Activated T-helper 9 cell treated with anti-CD3 and anti-CD28 coated beads, Interleukin-2, amount 50 U/mL, for 16 hours (primary cell): ENCODE results near the gene MGLL.

Experiments
- DNase-seq: peaks from one replicate; pipeline ENCODE4 v3.0.0-alpha.2; 2020; ENCODE audit warnings: low read depth

The MGLL gene

DNA sequence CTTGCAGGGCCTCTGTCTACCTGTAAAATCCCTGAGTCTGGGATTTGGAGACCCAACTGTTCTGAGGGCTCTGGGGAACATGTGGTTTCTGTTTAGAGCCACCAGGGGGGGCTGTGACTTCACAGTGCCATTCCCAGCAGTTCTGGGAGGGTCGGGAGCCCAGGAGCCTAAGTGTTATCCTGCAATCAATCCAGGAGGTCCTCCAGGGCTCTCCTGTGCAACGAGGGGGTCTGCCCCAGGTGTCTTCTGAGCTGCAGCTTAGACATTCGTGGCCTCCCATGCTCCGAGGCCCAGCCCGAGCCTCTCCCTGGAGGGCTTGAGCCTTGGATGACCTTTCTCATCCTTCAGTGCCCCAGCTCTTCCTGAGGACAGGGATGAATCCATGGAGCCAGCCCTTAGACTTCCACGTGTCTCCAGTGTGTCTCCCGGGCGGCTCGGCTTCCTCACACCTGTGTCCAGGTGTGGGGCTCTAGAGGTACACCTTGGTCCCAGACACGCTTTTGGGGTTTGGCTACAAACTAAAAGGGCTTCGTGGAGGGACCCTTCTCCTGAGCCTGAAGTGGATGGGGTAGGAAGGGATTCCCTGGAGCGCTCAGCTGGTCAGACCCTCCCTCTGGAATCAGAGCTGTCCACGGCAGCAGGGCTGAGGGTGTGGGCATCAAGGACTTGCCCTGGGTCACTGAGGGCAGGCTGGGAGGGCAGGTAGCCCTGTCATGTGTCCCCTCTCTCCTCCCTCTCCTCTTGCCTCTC lies 169.9 kb downstream of the MGLL start:
- DNase-seq, result no peak

DNA sequence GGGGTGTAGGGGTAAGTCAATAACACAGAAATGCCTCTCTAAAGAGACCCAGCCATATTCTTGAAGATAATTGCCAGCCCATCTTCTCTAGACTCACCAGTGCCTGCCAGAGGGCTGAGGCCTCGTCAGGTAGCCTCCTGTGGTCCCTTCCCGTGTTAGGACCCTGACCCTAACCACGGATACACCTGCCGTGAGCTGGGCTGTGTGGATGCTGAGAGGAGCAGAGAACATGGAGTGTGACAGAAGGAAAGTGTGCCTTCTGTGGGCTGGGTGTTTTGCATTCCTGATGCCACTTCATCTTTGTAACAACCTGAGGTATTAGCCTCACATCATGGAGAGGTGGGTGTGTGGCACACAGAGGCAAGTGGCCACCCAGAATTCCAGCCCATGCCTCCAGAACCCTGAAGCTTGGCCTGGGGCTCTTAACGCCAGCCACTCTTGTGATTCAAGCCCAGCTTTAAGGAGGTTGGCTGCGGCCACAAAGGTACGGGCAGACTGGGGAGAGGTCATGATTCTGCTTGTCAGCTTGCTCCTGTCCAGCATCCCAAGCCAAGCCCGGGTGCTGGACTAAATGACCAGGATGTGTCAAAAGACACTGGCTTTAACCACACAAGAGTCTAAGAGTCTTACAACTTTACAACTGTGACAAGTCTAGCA lies 170.7 kb downstream of the MGLL start:
- DNase-seq, result no peak

DNA sequence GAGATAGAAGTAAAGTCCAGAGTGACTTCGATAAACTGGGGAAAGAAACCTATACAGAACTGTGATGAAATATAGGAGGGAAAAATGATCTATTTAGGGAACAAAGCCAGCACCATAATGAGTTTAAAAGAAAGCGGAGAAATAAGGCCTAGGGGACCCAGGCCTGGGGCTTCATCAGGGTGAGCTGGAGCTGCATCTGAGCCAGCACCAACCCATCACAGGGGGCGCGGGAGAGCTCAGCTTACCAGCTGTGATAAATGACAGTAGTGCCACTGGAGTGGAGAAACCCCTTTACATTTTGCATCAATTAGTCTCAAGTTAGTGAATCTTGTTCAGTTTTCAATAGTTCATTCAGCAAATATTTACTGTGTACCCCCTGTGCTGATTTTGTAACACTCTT lies 172.1 kb downstream of the MGLL start:
- no peak for DNase-seq

DNA sequence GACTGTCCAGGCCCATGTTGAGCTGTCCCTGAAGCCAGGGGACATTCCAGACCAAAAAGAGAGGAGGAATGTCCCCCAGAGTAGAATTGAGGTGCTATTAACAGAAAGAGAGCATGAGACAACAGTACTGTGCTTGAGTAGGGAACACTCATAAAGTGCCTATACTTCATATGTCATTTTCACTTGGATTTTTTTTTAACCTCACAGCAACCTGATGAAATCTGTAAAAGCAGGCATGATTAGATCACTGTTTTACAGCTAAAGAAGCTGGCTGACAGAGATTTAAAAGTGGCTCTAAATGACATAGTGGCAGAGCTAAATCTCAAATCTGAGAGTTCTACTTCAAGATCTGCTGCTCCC lies 174.5 kb downstream of the MGLL start:
- DNase-seq, result no peak

DNA sequence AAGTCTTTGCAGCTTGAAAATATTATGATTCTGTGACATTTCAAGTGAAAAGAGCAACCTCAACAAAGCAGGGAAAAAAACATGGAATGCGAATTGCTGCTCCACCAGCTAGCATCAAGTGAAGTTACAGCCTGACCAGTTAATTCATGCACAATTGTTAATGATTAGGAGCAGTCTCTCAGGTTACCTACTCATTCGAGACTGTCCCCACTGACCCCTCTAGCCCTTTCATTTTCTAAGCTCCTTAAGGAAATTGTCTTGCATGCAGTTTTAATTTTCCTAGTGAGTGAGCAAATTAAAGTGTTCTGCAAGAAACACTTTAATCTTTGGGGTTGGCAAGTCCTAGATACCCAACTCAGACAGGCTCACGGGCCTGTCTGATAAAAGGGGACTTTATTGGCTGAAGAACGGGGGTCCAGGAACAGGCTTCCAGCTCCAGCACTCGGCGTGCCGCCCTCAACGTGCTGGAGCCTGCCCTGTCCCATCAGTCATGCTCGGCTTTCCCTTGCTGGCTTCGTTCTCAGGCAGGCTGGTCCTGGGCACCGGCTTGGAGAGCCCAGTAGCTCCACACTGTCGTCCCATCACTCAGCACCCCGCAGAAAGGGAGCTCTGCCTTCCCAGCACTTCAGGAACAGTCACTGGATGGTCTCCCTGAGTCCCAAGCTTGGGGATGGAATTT lies 175.0 kb downstream of the MGLL start:
- DNase-seq, result no peak

DNA sequence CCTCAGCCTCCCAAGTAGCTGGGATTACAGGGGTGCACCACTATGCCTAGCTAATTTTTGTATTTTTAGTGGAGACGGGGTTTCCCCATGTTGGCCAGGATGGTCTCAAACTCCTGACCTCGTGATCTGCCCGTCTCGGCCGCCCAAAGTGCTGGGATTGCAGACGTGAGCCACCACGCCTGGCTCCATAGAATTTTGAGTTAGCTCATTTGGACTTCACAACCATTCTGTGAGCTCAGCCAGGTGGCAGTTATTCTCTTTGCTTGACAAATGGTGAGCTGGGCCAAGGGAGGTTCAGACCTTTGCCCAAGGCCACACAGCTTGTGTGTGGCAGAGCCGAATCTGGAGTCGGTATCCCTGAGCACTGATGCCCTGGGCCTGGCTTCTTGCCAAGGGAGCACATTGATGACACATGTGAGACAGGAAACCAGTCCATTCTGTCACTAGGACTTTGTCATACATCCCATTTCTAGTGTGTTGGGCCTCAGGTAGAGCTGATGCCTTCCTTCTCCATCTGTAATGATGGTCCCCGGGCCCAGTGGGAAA lies 175.7 kb downstream of the MGLL start:
- DNase-seq, result no peak

DNA sequence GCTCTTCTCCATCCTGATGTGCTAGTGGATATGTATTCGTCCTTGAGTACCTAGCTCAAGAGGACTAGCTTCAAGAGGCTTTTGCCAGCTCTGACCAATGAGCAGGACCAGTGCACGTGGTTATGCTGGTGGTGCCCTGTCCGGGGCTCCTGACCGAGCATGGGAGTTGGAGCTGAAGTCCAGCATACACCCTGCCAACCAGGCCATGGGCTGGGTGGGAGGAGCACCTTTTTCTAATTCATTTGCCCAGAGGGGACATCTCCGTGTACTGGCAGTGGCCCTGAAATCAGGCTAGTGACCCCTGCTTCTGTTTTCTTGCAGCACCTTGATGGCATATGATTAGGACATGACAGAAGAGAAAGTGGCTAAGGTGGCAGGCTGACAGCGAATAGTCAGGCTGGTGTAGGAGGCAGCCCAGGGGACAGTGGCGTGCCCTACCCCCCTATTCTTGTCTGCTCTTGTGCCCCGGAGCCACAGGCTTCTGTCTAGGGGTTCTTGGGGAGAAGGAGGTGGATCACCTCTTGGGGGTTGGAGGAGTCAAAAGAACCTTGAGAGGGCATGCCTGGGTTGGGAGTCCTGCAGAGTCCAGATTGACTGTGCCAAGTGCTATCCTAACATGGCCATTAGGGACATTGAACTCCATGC lies 176.8 kb downstream of the MGLL start:
- DNase-seq, result no peak

DNA sequence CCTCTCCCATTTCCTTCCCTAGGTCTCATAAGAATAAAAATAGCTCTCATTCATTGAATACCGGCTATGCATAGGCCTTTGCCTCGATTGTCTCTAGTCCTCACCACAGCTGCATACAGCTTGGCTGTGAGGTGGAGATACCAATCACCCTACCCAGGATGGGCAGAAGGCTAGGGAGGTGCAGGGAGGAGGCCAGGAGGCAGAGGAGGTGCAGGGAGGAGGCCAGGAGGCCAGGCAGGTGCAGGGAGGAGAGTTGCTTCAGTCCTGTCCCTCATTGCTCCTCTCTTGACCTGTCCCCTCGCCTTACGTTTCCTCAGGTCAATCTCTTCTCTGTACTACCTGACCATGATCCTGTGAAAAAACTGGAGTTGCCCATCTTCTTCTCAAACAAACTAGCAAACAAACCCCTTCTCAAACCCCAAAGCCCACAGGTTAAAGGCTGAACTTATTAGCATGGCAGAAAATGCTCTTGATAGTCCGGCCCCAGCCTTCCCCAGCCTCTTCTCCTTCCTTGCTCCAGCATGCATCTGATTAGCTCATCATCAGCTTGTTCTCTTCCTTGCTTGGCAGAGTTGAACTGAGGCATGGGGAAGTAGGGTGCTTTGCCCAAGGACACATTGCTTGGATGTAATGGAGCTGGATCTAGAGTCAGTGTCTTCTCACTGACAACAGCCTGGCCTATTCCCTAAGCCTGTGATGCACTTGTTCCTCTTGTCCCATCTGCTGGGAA lies 177.5 kb downstream of the MGLL start:
- no peak for DNase-seq

DNA sequence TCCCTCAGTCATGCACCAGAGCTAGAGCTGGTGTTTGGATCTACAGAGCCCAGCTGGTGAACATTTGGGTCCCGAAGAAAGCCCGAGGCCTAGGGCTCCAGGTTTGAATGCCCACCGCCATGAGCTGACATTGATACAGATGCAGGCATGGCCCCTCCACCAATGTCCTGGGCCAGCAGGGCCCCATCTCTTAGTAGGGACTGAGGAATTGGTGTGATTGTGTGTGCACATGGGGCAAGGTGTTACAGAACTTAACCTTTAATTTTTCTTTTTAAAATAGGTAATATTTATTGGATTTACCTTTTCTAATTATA lies 182.3 kb downstream of the MGLL start:
- DNase-seq, result no peak

DNA sequence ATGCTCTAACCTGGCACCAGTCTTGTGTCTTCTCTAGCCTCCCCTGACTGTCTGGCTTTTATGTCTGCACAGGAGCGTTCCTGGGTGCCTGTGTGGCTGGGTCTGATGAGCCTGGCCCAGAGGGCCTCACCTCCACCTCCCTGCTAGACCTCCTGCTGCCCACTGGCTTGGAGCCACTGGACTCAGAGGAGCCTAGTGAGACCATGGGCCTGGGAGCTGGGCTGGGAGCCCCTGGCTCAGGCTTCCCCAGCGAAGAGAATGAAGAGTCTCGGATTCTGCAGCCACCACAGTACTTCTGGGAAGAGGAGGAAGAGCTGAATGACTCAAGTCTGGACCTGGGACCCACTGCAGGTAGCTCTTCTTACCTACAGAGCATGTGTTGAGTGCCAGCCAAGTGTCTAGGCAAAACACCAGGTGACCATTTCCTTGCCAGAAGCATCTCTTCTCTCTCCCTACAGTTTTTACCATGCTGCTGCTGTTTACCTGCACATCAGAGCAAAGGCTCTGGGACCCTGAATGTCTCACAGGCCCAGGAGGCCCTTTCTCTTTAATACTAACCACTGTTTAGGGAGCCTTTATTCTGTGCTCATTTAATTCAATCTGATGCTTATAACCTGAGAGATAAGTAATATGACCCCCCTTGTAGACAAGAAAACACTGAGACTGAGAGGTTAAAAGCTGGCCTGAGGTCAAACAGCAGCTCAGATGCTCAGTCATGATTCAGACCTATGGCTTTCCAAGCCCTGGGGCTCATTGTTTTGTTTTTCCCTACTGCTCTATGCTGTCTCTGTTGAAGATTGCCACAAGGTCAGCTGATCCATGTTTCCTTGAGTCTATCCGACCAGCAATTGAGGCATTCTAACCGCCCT lies 182.9 kb downstream of the MGLL start:
- no peak for DNase-seq
